Left ventricle myocardium inferior (tissue), 1 donor: Measurements from ENCODE around the gene NSD2. TPM values are rescaled to one million over a fixed set of nuclear protein-coding genes. Genes with fewer than 3 reads are reported as not detected.
"Not testable (repeated sequence)": the region's sequence is repeated elsewhere in the genome, so short reads cannot be mapped to it uniquely, and the experiment has no call there.

Source experiments
- DNase-seq: peaks from one replicate; pipeline ENCODE4 v3.0.0-alpha.2; 2020
- H3K27ac ChIP-seq: fragments of 200-600 bp; replicated peaks from 2 replicates; pipeline ENCODE4 v1.8.0; 2021
- H3K27me3 ChIP-seq: fragments of 200-600 bp; 2 replicates; pipeline ENCODE4 v1.8.0; 2021; ENCODE audit warnings: low read depth
- H3K36me3 ChIP-seq: fragments of 200-600 bp; 2 replicates; pipeline ENCODE4 v1.8.0; 2021
- H3K4me1 ChIP-seq: fragments of 200-600 bp; 2 replicates; pipeline ENCODE4 v1.8.0; 2021
- H3K4me3 ChIP-seq: fragments of 200-600 bp; 2 replicates; pipeline ENCODE4 v1.8.0; 2021; ENCODE audit warnings: mild to moderate bottlenecking, moderate library complexity
- H3K9me3 ChIP-seq: fragments of 200-600 bp; replicated peaks from 2 replicates; pipeline ENCODE4 v1.8.0; 2021
- intact Hi-C: fragments of 100-400 bp; cut with micrococcal nuclease; formaldehyde crosslinking; loops from one replicate; pipeline ENCODE4 v1.11.0; 2022
- microRNA-seq: library from miRNA; unstranded; fragments of <30 nt; microRNA quantifications from one replicate; pipeline ENCODE4 v1.2.0, GENCODE V29; 2020
- total RNA-seq: library from RNA; stranded (reverse); fragmentation: NEBNext Ultra II Directional; extraction: Animal tissue kit (Norgen Biotek cat#: 25700); gene quantifications from one replicate; pipeline ENCODE4 v1.2.1, GENCODE V29; 2021
- TF ChIP-seq, protein P1 (sequence below): fragments of 200-600 bp; IDR thresholded peaks from 2 replicates; pipeline ENCODE4 v1.8.0; 2021; ENCODE audit warnings: antibody characterized with exemption, mild to moderate bottlenecking, borderline replicate concordance
- donor health status: DM: no; HTN: yes; CAD: no; lungs with severe emphysema.

The NSD2 gene
- total RNA-seq, 1 donor from 2014 or later: 42.5 TPM

DNA sequence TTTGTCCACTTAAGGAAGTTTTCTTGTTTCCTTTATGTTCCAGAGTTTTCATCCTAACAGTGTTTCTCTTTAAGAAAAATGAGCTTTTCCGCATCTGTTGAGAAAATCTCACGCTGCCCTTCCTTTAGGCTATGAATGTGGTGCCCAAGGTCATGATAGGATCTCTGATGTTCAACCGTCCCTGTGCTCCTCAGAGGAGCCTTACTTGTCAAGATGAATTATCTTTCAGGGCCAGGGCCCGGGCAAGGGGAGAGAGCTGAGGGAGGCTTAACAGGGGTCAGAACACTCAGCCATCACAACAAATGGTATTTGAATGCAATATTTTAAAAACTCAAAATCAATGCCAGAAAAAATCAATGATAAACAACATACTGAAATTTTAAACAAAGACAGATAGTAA is 143.8 kb downstream of the NSD2 start:
- Histone ChIP-seq H3K4me1 (peaks cover 3% of the 10 kb centered on the region), H3K9me3 (no peaks in the 10 kb centered on the region), H3K36me3 (no peaks in the 10 kb centered on the region), H3K27ac (no peak overlapping the region), H3K27me3 (peaks cover 21% of the 10 kb centered on the region), H3K4me3 (no peak overlapping the region)
- intact Hi-C loops: no loop called here
- TF ChIP-seq, protein P1, sequence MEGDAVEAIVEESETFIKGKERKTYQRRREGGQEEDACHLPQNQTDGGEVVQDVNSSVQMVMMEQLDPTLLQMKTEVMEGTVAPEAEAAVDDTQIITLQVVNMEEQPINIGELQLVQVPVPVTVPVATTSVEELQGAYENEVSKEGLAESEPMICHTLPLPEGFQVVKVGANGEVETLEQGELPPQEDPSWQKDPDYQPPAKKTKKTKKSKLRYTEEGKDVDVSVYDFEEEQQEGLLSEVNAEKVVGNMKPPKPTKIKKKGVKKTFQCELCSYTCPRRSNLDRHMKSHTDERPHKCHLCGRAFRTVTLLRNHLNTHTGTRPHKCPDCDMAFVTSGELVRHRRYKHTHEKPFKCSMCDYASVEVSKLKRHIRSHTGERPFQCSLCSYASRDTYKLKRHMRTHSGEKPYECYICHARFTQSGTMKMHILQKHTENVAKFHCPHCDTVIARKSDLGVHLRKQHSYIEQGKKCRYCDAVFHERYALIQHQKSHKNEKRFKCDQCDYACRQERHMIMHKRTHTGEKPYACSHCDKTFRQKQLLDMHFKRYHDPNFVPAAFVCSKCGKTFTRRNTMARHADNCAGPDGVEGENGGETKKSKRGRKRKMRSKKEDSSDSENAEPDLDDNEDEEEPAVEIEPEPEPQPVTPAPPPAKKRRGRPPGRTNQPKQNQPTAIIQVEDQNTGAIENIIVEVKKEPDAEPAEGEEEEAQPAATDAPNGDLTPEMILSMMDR: no peak
- DNase-seq: no peak

DNA sequence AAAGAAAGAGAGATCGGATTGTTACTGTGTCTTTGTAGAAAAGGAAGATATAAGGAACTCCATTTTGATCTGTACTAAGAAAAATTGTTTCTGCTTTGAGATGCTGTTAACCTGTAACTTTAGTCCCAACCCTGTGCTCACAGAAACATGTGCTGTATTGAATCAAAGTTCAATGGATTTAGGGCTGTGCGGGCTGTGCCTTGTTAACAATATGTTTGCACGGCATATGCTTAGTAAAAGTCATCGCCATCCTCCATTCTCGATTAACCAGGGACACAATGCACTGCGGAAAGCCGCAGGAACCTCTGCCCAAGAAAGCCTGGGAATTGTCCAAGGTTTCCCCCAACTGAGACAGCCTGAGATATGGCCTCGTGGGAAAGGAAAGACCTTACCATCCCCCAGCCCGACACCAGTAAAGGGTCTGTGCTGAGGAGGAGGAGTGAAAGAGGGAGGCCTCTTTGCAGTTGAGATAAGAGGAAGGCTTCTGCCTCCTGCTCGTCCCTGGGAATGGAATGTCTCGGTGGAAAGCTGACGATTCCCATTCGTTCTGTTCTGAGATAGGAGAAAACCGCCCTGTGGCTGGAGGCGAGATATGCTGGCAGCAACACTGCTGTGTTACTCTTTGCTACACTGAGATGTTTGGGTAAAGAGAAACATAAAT is 150.3 kb downstream of the NSD2 start:
- H3K9me3 ChIP-seq, DNase-seq, H3K36me3 ChIP-seq, intact Hi-C loops, H3K27ac ChIP-seq: not testable (repeated sequence)
- H3K4me3 ChIP-seq: peak overlapping the region; percentile 43
- H3K27me3 ChIP-seq: peaks cover 63% of the 10 kb centered on the region
- peaks cover 10% of the 10 kb centered on the region for H3K4me1 ChIP-seq

DNA sequence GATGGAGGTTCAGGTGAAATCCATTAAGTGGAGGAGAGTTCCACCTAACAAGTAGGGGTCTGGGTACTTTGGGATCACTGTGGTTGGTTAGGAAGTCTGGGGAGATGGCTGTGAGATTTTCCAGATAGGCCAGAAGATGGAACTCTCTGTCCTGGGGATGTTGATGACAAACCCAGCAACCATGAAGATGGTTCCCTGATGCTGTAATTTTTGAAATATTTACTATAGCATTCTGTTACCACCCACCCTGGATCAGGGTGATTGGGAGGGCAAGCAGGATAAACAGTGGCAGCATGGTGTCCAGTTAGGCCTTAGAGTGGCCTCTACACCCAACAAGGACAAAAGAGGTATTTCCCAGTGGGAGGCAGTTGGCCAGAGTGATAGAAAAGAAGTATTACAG is 153.5 kb downstream of the NSD2 start:
- no peak for DNase-seq
- peaks cover 55% of the 10 kb centered on the region for H3K27me3 ChIP-seq
- TF ChIP-seq, protein P1: no peak
- intact Hi-C loops: no loop called here
- no peak overlapping the region for H3K27ac ChIP-seq
- H3K36me3 ChIP-seq: no peaks in the 10 kb centered on the region
- peaks cover 4% of the 10 kb centered on the region for H3K9me3 ChIP-seq
- peaks cover 10% of the 10 kb centered on the region for H3K4me1 ChIP-seq
- no peak overlapping the region for H3K4me3 ChIP-seq

DNA sequence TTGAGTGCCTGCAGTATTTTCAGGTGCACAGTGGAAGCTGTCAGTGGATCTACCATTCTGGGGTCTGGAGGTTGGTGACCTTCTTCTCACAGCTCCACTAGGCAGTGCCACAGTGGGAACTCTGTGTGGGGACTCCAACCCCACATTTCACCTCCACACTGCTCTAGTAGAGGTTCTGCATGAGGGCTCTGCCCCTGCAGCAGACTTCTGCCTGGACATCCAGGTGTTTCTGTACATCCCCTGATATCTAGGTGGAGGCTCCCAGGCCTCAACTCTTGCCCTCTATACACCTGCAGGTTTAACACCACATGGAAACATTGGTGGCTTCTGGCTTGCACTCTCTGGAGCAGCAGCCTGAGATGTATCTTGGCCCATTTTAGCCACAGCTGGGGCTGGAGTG is 154.6 kb downstream of the NSD2 start:
- TF ChIP-seq, protein P1: no peak
- Histone ChIP-seq H3K27ac (no peak overlapping the region), H3K27me3 (peaks cover 55% of the 10 kb centered on the region), H3K4me3 (no peak overlapping the region), H3K4me1 (peaks cover 10% of the 10 kb centered on the region), H3K9me3 (peaks cover 4% of the 10 kb centered on the region), H3K36me3 (no peaks in the 10 kb centered on the region)
- no peak for DNase-seq
- intact Hi-C loops: no loop called here

DNA sequence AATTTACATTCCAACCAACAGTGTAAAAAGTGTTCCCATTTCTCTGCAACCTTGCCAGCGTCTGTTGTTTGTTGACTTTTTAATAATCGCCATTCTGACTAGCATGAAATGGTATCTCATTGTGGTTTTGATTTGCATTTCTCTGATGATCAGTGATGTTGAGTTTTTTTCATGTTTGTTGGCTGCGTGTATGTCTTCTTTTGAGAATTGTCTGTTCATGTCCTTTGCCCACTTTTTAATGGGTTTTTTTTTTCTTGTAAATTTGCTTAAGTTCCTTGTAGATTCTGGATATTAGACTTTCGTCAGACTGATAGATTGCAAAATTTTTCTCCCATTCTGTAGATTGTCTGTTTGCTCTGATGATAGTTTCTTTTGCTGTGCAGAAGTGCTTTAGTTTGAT is 155.9 kb downstream of the NSD2 start:
- H3K36me3 ChIP-seq, H3K27ac ChIP-seq, H3K4me3 ChIP-seq, intact Hi-C loops, H3K4me1 ChIP-seq, DNase-seq, H3K9me3 ChIP-seq: not testable (repeated sequence)
- H3K27me3 ChIP-seq: peaks cover 45% of the 10 kb centered on the region

DNA sequence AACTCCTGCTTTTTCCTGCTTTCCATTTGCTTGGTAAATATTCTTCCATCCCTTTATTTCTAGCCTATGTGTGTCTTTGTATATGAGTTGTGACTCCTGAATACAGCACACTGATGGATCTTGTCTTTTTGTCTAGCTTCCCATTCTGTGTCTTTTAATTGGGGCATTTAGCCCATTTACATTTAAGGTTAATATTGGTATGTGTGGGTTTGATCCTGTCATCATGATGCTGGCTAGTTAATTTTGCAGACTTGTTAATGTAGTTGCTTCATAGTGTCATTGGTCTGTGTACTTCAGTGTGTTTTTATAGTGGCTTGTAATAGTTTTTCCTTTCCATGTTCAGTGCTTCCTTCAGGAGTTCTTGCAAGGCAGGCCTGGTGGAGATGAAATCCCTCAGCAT is 160.0 kb downstream of the NSD2 start:
- intact Hi-C loops, H3K36me3 ChIP-seq, DNase-seq: not testable (repeated sequence)

More for the DNA sequence above, 160.0 kb downstream of the NSD2 start:
- H3K4me3 ChIP-seq, H3K27ac ChIP-seq, H3K4me1 ChIP-seq, H3K9me3 ChIP-seq: not testable (repeated sequence)
- peaks cover 58% of the 10 kb centered on the region for H3K27me3 ChIP-seq

Small RNA genes within 50 kb of the gene (microRNA-seq; reads per million reads assigned to microRNA genes)
- gene MIR943: not detected

Other genes starting within 250 kb of the NSD2 start
- 0.71 TPM for gene FAM53A, start 187.1 kb upstream of the NSD2 start, total RNA-seq
- gene SLBP, start 159.1 kb upstream of the NSD2 start, total RNA-seq: 11.7 TPM
- 29.6 TPM for gene TMEM129, start 150.1 kb upstream of the NSD2 start, total RNA-seq
- gene TACC3, start 149.9 kb upstream of the NSD2 start, total RNA-seq: 5.8 TPM
- 3.5 TPM for gene FGFR3, start 78.1 kb upstream of the NSD2 start, total RNA-seq
- gene LETM1, start 15.2 kb upstream of the NSD2 start, total RNA-seq: 38.8 TPM
- gene NELFA, start 137.6 kb downstream of the NSD2 start, total RNA-seq: 10.2 TPM
- 0.52 TPM for gene NAT8L, start 187.9 kb downstream of the NSD2 start, total RNA-seq